NCI-H1105 (cell line): ENCODE measurements around the gene CYP2B6.
"Not testable (repeated sequence)": the region's sequence is repeated elsewhere in the genome, so short reads cannot be mapped to it uniquely, and the experiment has no call there.

Experiments
- DNase-seq: peaks from one replicate; lab custom pipeline; 2025; lab: John Stamatoyannopoulos, UW

The CYP2B6 gene

GRCh38 chr19:41031916-41032315 is 40.8 kb downstream of the CYP2B6 start:
- no peak for DNase-seq

GRCh38 chr19:41033324-41033723 is 42.2 kb downstream of the CYP2B6 start:
- not testable (repeated sequence) for DNase-seq

GRCh38 chr19:41039806-41040205 is 48.7 kb downstream of the CYP2B6 start:
- no peak for DNase-seq

- DNase-seq: not testable (repeated sequence)
These were observed 54.0 kb downstream of the CYP2B6 start for GRCh38 chr19:41045095-41045494.

GRCh38 chr19:41050426-41050825 is 59.3 kb downstream of the CYP2B6 start:
- DNase-seq: no peak

GRCh38 chr19:41052162-41052561 is 61.1 kb downstream of the CYP2B6 start:
- DNase-seq: not testable (repeated sequence)

GRCh38 chr19:41053331-41053730 is 62.2 kb downstream of the CYP2B6 start:
- DNase-seq: not testable (repeated sequence)

GRCh38 chr19:41064974-41065569 is 74.0 kb downstream of the CYP2B6 start:
- no peak for DNase-seq
